IMR-90 (cell line): ENCODE measurements around the gene KCNT1. TPM values are rescaled to one million over a fixed set of nuclear protein-coding genes. Genes with fewer than 3 reads are reported as not detected.

Experiments
- ATAC-seq: fragments of 200-7000 bp; cut with Tn5 transposase; 2 replicates; pipeline ENCODE4 v1.9.1; 2020; ENCODE audit warnings: low read depth, mild to moderate bottlenecking, moderate library complexity
- BruUV-seq: library from RNA; stranded (reverse); fragments of 400-500 nt; replicated peaks from 2 replicates; lab custom pipeline; 2021; lab: Mats Ljungman, UMichigan
- CTCF ChIA-PET: fragments of 300-600 bp; formaldehyde crosslinking; extraction: SDS; loops from one replicate; lab custom pipeline; 2021; ENCODE audit warnings: antibody characterized with exemption; lab: Yijun Ruan, JAX
- POLR2A ChIA-PET: fragments of 300-600 bp; sonication (Branson Sonifier 250); formaldehyde crosslinking; loops from one replicate; lab custom pipeline; 2022; ENCODE audit warnings: antibody characterized with exemption; ENCODE audit not compliant: unreplicated experiment; lab: Charles Lee
- DNase-seq: peaks from one replicate; pipeline ENCODE4 v3.0.0; 2013
- H2AFZ ChIP-seq: replicated peaks from 2 replicates; pipeline ENCODE3; 2013; ENCODE audit warnings: low read length, mild to moderate bottlenecking; ENCODE audit not compliant: poor library complexity
- H2AK5ac ChIP-seq: 2 replicates; pipeline ENCODE4 v1.6.1; 2013; ENCODE audit warnings: low read depth, low read length, inconsistent platforms
- H2AK9ac ChIP-seq: replicated peaks from 2 replicates; pipeline ENCODE3; 2013; ENCODE audit warnings: mild to moderate bottlenecking, low read depth, low read length, moderate library complexity; ENCODE audit not compliant: poor library complexity
- H2BK120ac ChIP-seq: 2 replicates; pipeline ENCODE4 v1.6.1; 2013; ENCODE audit warnings: low read depth, low read length, inconsistent platforms
- H2BK15ac ChIP-seq: 3 replicates; pipeline ENCODE4 v1.6.1; 2013; ENCODE audit warnings: low read depth, low read length, inconsistent platforms
- H2BK20ac ChIP-seq: 2 replicates; pipeline ENCODE4 v1.6.1; 2013; ENCODE audit warnings: low read depth, mild to moderate bottlenecking, inconsistent platforms, low read length, moderate library complexity
- H2BK5ac ChIP-seq: 2 replicates; pipeline ENCODE4 v1.6.1; 2013; ENCODE audit warnings: mild to moderate bottlenecking, low read depth, low read length, inconsistent platforms; ENCODE audit not compliant: poor library complexity, severe bottlenecking
- H3K14ac ChIP-seq: replicated peaks from 2 replicates; pipeline ENCODE4 v1.6.1; 2013; ENCODE audit warnings: low read depth, low read length, inconsistent platforms
- H3K18ac ChIP-seq: 2 replicates; pipeline ENCODE4 v1.6.1; 2013; ENCODE audit warnings: low read depth, low read length, control low read depth
- H3K23ac ChIP-seq: 2 replicates; pipeline ENCODE4 v1.6.1; 2013; ENCODE audit warnings: low read depth, low read length, inconsistent platforms
- H3K27ac ChIP-seq: 2 replicates; pipeline ENCODE4 v1.5.1; 2013; ENCODE audit warnings: mild to moderate bottlenecking, control low read depth, low read length; ENCODE audit not compliant: insufficient read depth
- H3K27me3 ChIP-seq: 2 replicates; pipeline ENCODE4 v1.6.1; 2013; ENCODE audit warnings: low read length; ENCODE audit not compliant: control insufficient read depth, insufficient read depth
- H3K36me3 ChIP-seq: 2 replicates; pipeline ENCODE4 v1.6.1; 2013; ENCODE audit warnings: low read length, mixed read lengths; ENCODE audit not compliant: control insufficient read depth, insufficient read depth
- H3K4ac ChIP-seq: 2 replicates; pipeline ENCODE4 v1.6.1; 2013; ENCODE audit warnings: low read depth, low read length, inconsistent platforms
- H3K4me1 ChIP-seq: 2 replicates; pipeline ENCODE4 v1.6.1; 2013; ENCODE audit warnings: low read length, mixed read lengths; ENCODE audit not compliant: control insufficient read depth, insufficient read depth
- H3K4me2 ChIP-seq: 2 replicates; pipeline ENCODE4 v1.6.1; 2013; ENCODE audit warnings: low read depth, mild to moderate bottlenecking, control low read depth, low read length, moderate library complexity
- H3K4me3 ChIP-seq: 2 replicates; pipeline ENCODE4 v1.5.1; 2013; ENCODE audit warnings: low read depth, mild to moderate bottlenecking, control low read depth, low read length, moderate library complexity; ENCODE audit not compliant: insufficient read depth
- H3K56ac ChIP-seq: 2 replicates; pipeline ENCODE4 v1.6.1; 2013; ENCODE audit warnings: low read length, inconsistent platforms; ENCODE audit not compliant: insufficient read depth; ENCODE audit errors: extremely low read depth
- H3K79me1 ChIP-seq, 2 experiments: 2 replicates each; pipeline ENCODE4 v1.6.1; 2013; ENCODE audit warnings: low read length in 2 of 2, inconsistent platforms in 1 of 2, low read depth in 1 of 2
- H3K9ac ChIP-seq: 2 replicates; pipeline ENCODE4 v1.6.1; 2013; ENCODE audit warnings: low read depth, low read length, control low read depth
- H3K9me1 ChIP-seq: 2 replicates; pipeline ENCODE4 v1.6.1; 2013; ENCODE audit warnings: low read length, inconsistent platforms; ENCODE audit not compliant: insufficient read depth
- H3K9me3 ChIP-seq: 2 replicates; pipeline ENCODE4 v1.6.1; 2013; ENCODE audit warnings: low read length; ENCODE audit not compliant: control insufficient read depth, insufficient read depth
- H4K20me1 ChIP-seq: 2 replicates; pipeline ENCODE4 v1.6.1; 2013; ENCODE audit warnings: low read length, inconsistent platforms; ENCODE audit not compliant: insufficient read depth
- H4K5ac ChIP-seq: 2 replicates; pipeline ENCODE4 v1.6.1; 2013; ENCODE audit warnings: mild to moderate bottlenecking, low read depth, low read length, control low read depth
- H4K8ac ChIP-seq, 2 experiments: 2 replicates each; pipeline ENCODE4 v1.6.1; 2013; ENCODE audit warnings: low read depth in 2 of 2, low read length in 2 of 2, control low read depth in 1 of 2, inconsistent platforms in 1 of 2
- H4K91ac ChIP-seq: 2 replicates; pipeline ENCODE4 v1.6.1; 2013; ENCODE audit warnings: low read depth, low read length, inconsistent platforms; ENCODE audit not compliant: insufficient read depth
- BHLHE40 ChIP-seq: fragments of 150-350 bp; IDR thresholded peaks from 2 replicates; pipeline ENCODE4 v1.6.1; 2016; ENCODE audit warnings: mild to moderate bottlenecking, low read depth, low read length
- MAFK ChIP-seq: IDR thresholded peaks from 2 replicates; pipeline ENCODE4 v1.6.1; 2012; ENCODE audit warnings: low read depth, low read length, improper control_type of control experiment
- MAZ ChIP-seq: IDR thresholded peaks from 2 replicates; pipeline ENCODE4 v1.6.1; 2012; ENCODE audit warnings: low read depth, mild to moderate bottlenecking, low read length, improper control_type of control experiment, moderate library complexity, borderline replicate concordance
- MXI1 ChIP-seq: IDR thresholded peaks from 2 replicates; pipeline ENCODE4 v1.6.1; 2012; ENCODE audit warnings: low read depth, mild to moderate bottlenecking, low read length, moderate library complexity, borderline replicate concordance
- NFE2L2 ChIP-seq: fragments of 150-350 bp; IDR thresholded peaks from 2 replicates; pipeline ENCODE4 v1.6.1; 2016; ENCODE audit warnings: low read depth, mild to moderate bottlenecking, low read length
- RAD21 ChIP-seq: IDR thresholded peaks from 2 replicates; pipeline ENCODE4 v1.6.1; 2012; ENCODE audit warnings: low read length, improper control_type of control experiment
- RCOR1 ChIP-seq: IDR thresholded peaks from 2 replicates; pipeline ENCODE4 v1.6.1; 2012; ENCODE audit warnings: mild to moderate bottlenecking, low read length, improper control_type of control experiment; ENCODE audit not compliant: insufficient replicate concordance
- RFX5 ChIP-seq: IDR thresholded peaks from 2 replicates; pipeline ENCODE4 v1.8.0; 2012; ENCODE audit warnings: low read depth, mild to moderate bottlenecking, low read length, moderate library complexity
- USF2 ChIP-seq: fragments of 150-350 bp; IDR thresholded peaks from 2 replicates; pipeline ENCODE4 v1.6.1; 2017; ENCODE audit warnings: mild to moderate bottlenecking, antibody characterized with exemption, low read length, low read depth
- WGBS, 2 experiments: methylation state at CpG; one replicate each; pipeline versions ENCODE4 v1.1.5 to v1.1.7; 2013; ENCODE audit warnings: missing lambda C conversion rate in 2 of 2; ENCODE audit not compliant: insufficient read length in 1 of 2; ENCODE audit errors: extremely low coverage in 2 of 2; 5-methylcytosine and 5-hydroxymethylcytosine counted together
- dilution Hi-C: fragments of 300-500 bp; cut with HindIII; formaldehyde crosslinking; loops from one replicate; pipeline ENCODE4 v1.14.3; 2018; ENCODE audit warnings: low sequenced_read_pairs; ENCODE audit not compliant: unreplicated experiment
- in situ Hi-C: fragments of 300-500 bp; cut with MboI; formaldehyde crosslinking; loops from 3 replicates; pipeline ENCODE4 v1.14.3; 2019; ENCODE audit warnings: low sequenced_read_pairs, inconsistent platforms, mixed read lengths
- intact Hi-C: fragments of 100-400 bp; cut with micrococcal nuclease; formaldehyde crosslinking; loops from 2 replicates; pipeline ENCODE4 v1.10.0; 2022
- polyA plus RNA-seq, 3 experiments: library from polyadenylated mRNA; depleted of rRNA; stranded (reverse); fragments of >200 nt; gene quantifications; 2 replicates each; pipeline ENCODE4 v1.2.3, GENCODE V29; 2012; ENCODE audit warnings: low replicate concordance in 1 of 3
- total RNA-seq: library from RNA; depleted of rRNA; stranded (reverse); fragments of >200 nt; gene quantifications from 2 replicates; pipeline ENCODE4 v1.2.3, GENCODE V29; 2012

Gene KCNT1
- total and polyA plus RNA-seq, 2 of the 4 experiments (the other 2 are of a cell fraction): not detected

GRCh38 chr9:135818718-135819475 is 116.9 kb downstream of the KCNT1 start:
- CTCF ChIA-PET: no interaction called here
- TF ChIP-seq MAZ: no peak
- TF ChIP-seq MAFK: no peak
- no peak for TF ChIP-seq RAD21
- no peak for TF ChIP-seq RFX5
- no peak for TF ChIP-seq MXI1
- no peak for TF ChIP-seq RCOR1
- TF ChIP-seq BHLHE40: no peak
- TF ChIP-seq NFE2L2: no peak
- TF ChIP-seq USF2: no peak
- Histone ChIP-seq H3K4me1 (no peaks in the 10 kb centered on the region), H3K4me2 (no peak overlapping the region), H3K4me3 (no peak overlapping the region), H2AFZ (no peak overlapping the region), H3K27ac (no peak overlapping the region), H3K9me3 (no peaks in the 10 kb centered on the region), H3K14ac (no peak overlapping the region), H2BK120ac (no peak overlapping the region), H2BK15ac (no peak overlapping the region), H2BK20ac (no peak overlapping the region), H3K4ac (no peak overlapping the region), H3K18ac (no peak overlapping the region), H3K56ac (no peak overlapping the region), H4K8ac (no peak overlapping the region), H2AK5ac (no peak overlapping the region), H4K91ac (no peak overlapping the region), H2BK5ac (no peak overlapping the region), H4K20me1 (no peaks in the 10 kb centered on the region), H4K5ac (no peak overlapping the region), H3K9ac (no peak overlapping the region), H3K9me1 (no peaks in the 10 kb centered on the region), H3K27me3 (no peaks in the 10 kb centered on the region), H3K23ac (no peak overlapping the region), H2AK9ac (no peak overlapping the region), H3K79me1 (peaks cover 0 to 6% of the 10 kb centered on the region in 2 experiments; a peak in 1 of 4 replicates), H3K36me3 (peaks cover 76% of the 10 kb centered on the region)
- in situ Hi-C loops (no loop called here), intact Hi-C loops (no loop called here), dilution Hi-C loops (no loop called here)
- WGBS, 2 experiments: 97% methylated on average over 19 of the region's 43 CpGs; no CpG with 5 or more reads in 1 of the 2 experiments
- no peak for DNase-seq
- no TSS peak for BruUV-seq
- POLR2A ChIA-PET: no interaction called here
- no peak for ATAC-seq
